Chondrocyte (in vitro differentiated cells): ENCODE results near the gene GAK. TPM values are rescaled to one million over a fixed set of nuclear protein-coding genes. Genes with fewer than 3 reads are reported as not detected.

Experiments
- DNase-seq: peaks from one replicate; pipeline ENCODE4 v3.0.0; 2021; ENCODE audit warnings: mixed read lengths, low spot score
- H3K27ac Mint-ChIP-seq: one replicate; pipeline ENCODE4 v1.8.0; 2021; ENCODE audit warnings: mild to moderate bottlenecking, moderate library complexity, mixed read lengths; ENCODE audit not compliant: unreplicated experiment
- H3K27me3 Mint-ChIP-seq: 2 replicates; pipeline ENCODE4 v1.8.0; 2021; ENCODE audit warnings: low read depth, mixed read lengths
- H3K36me3 Mint-ChIP-seq: 2 replicates; pipeline ENCODE4 v1.8.0; 2021; ENCODE audit warnings: low read depth, mixed read lengths
- H3K4me1 Mint-ChIP-seq: 2 replicates; pipeline ENCODE4 v1.8.0; 2021; ENCODE audit warnings: low read depth, mild to moderate bottlenecking, mixed read lengths
- H3K4me3 Mint-ChIP-seq: one replicate; pipeline ENCODE4 v1.8.0; 2021; ENCODE audit warnings: mild to moderate bottlenecking, moderate library complexity, mixed read lengths; ENCODE audit not compliant: unreplicated experiment
- H3K9me3 Mint-ChIP-seq: 2 replicates; pipeline ENCODE4 v1.8.0; 2021; ENCODE audit warnings: low read depth, mixed read lengths
- CTCF ChIP-seq: fragments of 200-600 bp; sonication (generic); IDR thresholded peaks from 2 replicates; pipeline ENCODE4 v1.5.0; 2021; ENCODE audit warnings: antibody characterized with exemption, mild to moderate bottlenecking, moderate library complexity
- total RNA-seq: library from RNA; stranded (reverse); gene quantifications from 3 replicates; pipeline ENCODE4 v1.2.1, GENCODE V29; 2021

Gene GAK
- total RNA-seq, 1 donor from 2014 or later = 61.4 TPM

GRCh38 chr4:909131-909571, 23.0 kb downstream of the GAK start:
- TF ChIP-seq CTCF = no peak
- no peaks in the 10 kb centered on the region for H3K36me3 Mint-ChIP-seq
- H3K27ac Mint-ChIP-seq = no peak overlapping the region
- H3K4me1 Mint-ChIP-seq = no peaks in the 10 kb centered on the region
- H3K27me3 Mint-ChIP-seq = no peaks in the 10 kb centered on the region
- H3K4me3 Mint-ChIP-seq = no peak overlapping the region
- H3K9me3 Mint-ChIP-seq = no peaks in the 10 kb centered on the region
- DNase-seq = peak; percentile 69

- no peak overlapping the region for H3K27ac Mint-ChIP-seq
- peak; percentile 66 for DNase-seq
Observed at GRCh38 chr4:907691-908425, 24.3 kb downstream of the GAK start.

GRCh38 chr4:907103-907400, 25.1 kb downstream of the GAK start:
- H3K27ac Mint-ChIP-seq = no peak overlapping the region
- H3K4me1 Mint-ChIP-seq = peaks cover 3% of the 10 kb centered on the region
- peak; percentile 80 for DNase-seq
- H3K9me3 Mint-ChIP-seq = no peaks in the 10 kb centered on the region
- no peak for TF ChIP-seq CTCF
- H3K36me3 Mint-ChIP-seq = no peaks in the 10 kb centered on the region
- H3K27me3 Mint-ChIP-seq = no peaks in the 10 kb centered on the region
- no peak overlapping the region for H3K4me3 Mint-ChIP-seq

More at GRCh38 chr4:907691-908425, 24.3 kb downstream of the GAK start:
- H3K4me1 Mint-ChIP-seq = no peaks in the 10 kb centered on the region
- H3K4me3 Mint-ChIP-seq = no peak overlapping the region
- TF ChIP-seq CTCF = no peak
- H3K9me3 Mint-ChIP-seq = no peaks in the 10 kb centered on the region
- H3K27me3 Mint-ChIP-seq = no peaks in the 10 kb centered on the region
- H3K36me3 Mint-ChIP-seq = no peaks in the 10 kb centered on the region

GRCh38 chr4:906339-907102, 25.6 kb downstream of the GAK start:
- no peak overlapping the region for H3K4me3 Mint-ChIP-seq
- H3K27ac Mint-ChIP-seq = no peak overlapping the region
- H3K27me3 Mint-ChIP-seq = no peaks in the 10 kb centered on the region
- no peaks in the 10 kb centered on the region for H3K36me3 Mint-ChIP-seq
- peak; percentile 80 for DNase-seq
- TF ChIP-seq CTCF = no peak
- peaks cover 3% of the 10 kb centered on the region for H3K4me1 Mint-ChIP-seq
- H3K9me3 Mint-ChIP-seq = no peaks in the 10 kb centered on the region

GRCh38 chr4:905485-906338, 26.4 kb downstream of the GAK start:
- Mint-ChIP-seq H3K9me3 (no peaks in the 10 kb centered on the region), H3K4me1 (peaks cover 3% of the 10 kb centered on the region), H3K27ac (no peak overlapping the region), H3K27me3 (no peaks in the 10 kb centered on the region), H3K36me3 (no peaks in the 10 kb centered on the region), H3K4me3 (no peak overlapping the region)
- DNase-seq = peak; percentile 78
- TF ChIP-seq CTCF = no peak
